Limb (tissue), 2 donors: ENCODE results near the gene TMC4.

Experiments
- DNase-seq, 2 donors: peaks; one replicate each; pipeline ENCODE4 v3.0.0-alpha.2; 2016; ENCODE audit errors: extremely low spot score in 2 of 2

TMC4 gene

DNA sequence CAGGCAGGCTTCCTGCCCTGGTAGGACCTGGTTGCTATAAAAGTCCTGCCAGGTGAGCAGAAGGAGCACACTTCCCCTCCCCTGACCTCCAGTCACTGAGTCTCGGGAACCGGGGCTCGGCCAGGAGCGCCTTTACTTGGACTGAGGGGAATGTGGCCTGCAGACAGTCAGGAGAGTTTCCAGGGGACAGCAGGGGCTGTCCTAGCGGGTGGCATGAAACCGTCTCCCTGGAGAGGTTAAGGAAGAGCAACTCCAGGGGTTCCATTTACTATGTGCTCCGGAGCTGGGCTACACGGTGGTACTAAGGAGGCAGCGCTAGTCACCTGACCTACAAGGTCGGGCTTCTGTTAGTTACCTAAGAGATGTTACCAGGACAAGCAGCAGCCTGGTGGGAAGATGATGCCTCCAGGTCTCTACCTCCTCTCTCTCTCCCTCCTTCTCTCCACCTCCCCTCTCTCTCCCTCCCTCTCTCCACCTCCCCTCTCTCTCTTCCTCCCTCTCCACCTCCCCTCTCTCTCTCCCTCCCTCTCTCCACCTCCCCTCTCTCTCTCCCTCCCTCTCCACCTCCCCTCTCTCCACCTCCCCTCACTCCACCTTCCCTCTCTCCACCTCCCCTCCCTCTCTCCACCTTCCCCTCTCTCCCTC lies 39.5 kb downstream of the TMC4 start:
- DNase-seq = peak; percentile 33 to 71

DNA sequence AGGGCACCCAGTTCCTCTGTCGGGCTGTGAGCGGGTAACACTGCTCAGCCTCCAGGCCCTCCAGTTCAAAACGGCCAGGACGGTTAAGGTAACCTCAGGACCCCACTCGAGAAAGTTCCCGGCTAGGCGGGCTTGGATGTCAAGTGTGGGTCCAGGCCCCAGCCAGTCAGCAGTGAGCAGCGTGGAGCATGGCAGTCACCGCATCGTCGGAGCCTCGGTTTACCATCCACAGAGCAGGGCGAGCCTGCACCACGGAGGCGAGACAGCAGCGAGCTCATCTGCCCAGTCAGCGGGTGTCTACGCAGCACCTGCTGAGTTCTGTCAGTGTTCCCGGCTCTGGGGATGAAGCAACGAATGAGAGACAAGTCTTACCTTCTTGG lies 43.4 kb downstream of the TMC4 start:
- no peak for DNase-seq

- DNase-seq = no peak
These were observed 44.0 kb downstream of the TMC4 start for GRCh38 chr19:54128796-54129616.

- DNase-seq = no peak
These were observed 44.6 kb downstream of the TMC4 start for GRCh38 chr19:54128441-54128725.

GRCh38 chr19:54127688-54128440 lies 45.1 kb downstream of the TMC4 start:
- DNase-seq = no peak

- DNase-seq = no peak
These were observed 47.2 kb downstream of the TMC4 start for GRCh38 chr19:54125713-54126112.

DNA sequence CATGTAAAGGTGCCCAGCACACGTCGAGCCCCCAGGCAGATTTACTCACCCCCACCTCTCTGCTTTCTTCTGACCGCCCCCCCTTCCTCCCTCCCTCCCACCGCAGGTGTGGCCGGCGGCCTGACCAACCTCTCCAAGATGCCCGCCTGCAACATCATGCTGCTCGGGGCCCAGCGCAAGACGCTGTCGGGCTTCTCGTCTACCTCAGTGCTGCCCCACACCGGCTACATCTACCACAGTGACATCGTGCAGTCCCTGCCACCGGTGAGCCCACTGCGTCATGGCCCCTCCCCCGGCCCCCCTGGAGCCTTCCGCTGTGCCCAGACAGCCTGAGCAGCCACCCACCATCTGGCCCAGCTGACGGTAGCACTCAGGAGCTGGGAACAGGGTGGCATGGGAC lies 48.6 kb downstream of the TMC4 start:
- no peak for DNase-seq

GRCh38 chr19:54123682-54124081 lies 49.3 kb downstream of the TMC4 start:
- no peak for DNase-seq

- DNase-seq = no peak
These were observed 51.7 kb downstream of the TMC4 start for GRCh38 chr19:54121259-54121658.

DNA sequence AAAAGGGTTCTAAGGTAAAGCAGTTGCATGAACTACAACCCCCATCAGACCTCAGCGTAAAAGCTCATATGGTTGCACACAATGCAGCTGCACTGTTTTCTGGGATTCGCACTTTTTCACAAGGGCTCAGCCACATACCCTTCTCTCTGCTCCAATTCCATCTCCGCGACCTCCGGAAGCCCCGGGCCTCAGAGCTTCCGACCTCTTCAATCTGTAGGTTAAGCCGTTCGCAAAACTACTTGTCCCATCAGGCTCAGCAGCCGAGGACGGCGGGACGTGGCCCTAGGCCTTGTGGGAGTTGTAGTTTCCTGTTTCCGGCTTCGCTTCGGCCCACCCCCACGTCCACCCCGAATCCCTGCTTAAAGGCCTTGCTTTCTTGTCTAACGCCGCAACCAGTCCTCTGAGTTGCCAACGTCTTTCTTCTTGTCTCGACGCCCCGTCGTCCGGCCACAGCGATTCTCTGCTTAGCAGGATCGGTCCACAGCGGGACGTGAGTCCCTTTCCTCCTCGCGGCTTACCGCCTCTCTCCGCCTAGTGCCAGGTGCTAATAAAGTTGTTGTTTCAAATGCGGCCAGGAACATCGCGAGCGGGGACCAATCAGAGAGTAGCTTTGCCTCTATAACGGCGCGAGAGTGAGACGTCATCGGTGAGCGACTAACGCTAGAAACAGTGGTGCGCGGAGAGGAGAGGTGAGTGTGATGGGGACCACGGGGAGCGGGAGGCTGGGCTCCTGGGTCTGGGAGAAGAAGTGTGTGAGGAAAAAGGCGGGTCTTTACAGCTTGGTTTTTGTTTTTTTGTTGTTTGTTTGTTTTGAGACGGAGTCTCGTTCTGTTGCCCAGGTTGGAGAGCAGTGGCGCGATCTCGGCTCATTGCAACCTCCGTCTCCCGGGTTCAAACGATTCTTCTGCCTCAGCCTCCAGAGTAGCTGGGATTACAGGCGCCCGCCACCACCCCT lies 57.6 kb downstream of the TMC4 start, which contains the start of the genes PRPF31 and TFPT:
Gene PRPF31, plus strand, starts transcription at position 646 of the 955 bp plus-strand sequence. CDS start 2,525 bp downstream, outside the sequence.
Gene TFPT, minus strand, starts transcription at position 549 of the 955 bp plus-strand sequence. Its CDS starts 388 bp downstream, at position 161.
- peak; percentile 95 to 99 for DNase-seq

GRCh38 chr19:54114340-54115108 lies 58.4 kb downstream of the TMC4 start:
- DNase-seq = no peak
